ENCODE results near the gene SRR. TPM values are rescaled to one million over a fixed set of nuclear protein-coding genes. Genes with fewer than 3 reads are reported as not detected.

SRR gene
- total RNA-seq, 1 experiment from 2014 or later, result 37.9 TPM

GRCh38 chr17:2369039-2369438 lies 65.3 kb downstream of the SRR start:
- H3K27ac ChIP-seq (ENCODE audit: low read depth, low read length, poor library complexity, severe bottlenecking), result peak overlapping the region; percentile 1
- no peak for TF ChIP-seq EZH2 (IDR thresholded peaks at IDR 0.05; ENCODE audit: borderline replicate concordance, low read depth, low read length, poor library complexity, severe bottlenecking)
- TF ChIP-seq CTCF (conservative IDR thresholded peaks at IDR 0.05; ENCODE audit: low read depth, low read length), result no peak
- H3K4me3 ChIP-seq (ENCODE audit: low read depth, low read length, poor library complexity, severe bottlenecking), result no peak overlapping the region
- intact Hi-C loops (cut with micrococcal nuclease; ENCODE audit: unreplicated experiment), result no loop called here
- H3K4me1 ChIP-seq (ENCODE audit: insufficient read depth, low read length, poor library complexity, severe bottlenecking), result peaks cover 5% of the 10 kb centered on the region
- BruUV-seq (replicated peaks), result no TSS peak
- DNase-seq (ENCODE audit: low spot score), result no peak
- peaks cover 11% of the 10 kb centered on the region for H3K36me3 ChIP-seq (ENCODE audit: insufficient read depth, low read length, poor library complexity, severe bottlenecking)
- no peaks in the 10 kb centered on the region for H3K27me3 ChIP-seq (replicated peaks; ENCODE audit: insufficient read depth, low read depth, low read length, poor library complexity)
- H3K9me3 ChIP-seq (ENCODE audit: low read depth, low read length, poor library complexity, severe bottlenecking), result no peaks in the 10 kb centered on the region
- CTCF ChIA-PET, result interaction anchor here (0.6 to 1.5 kb wide), 2 partner anchors 13 to 20 kb away, joined by 3 to 4 read pairs; no protein-coding TSS in a partner anchor
- POLR2A ChIA-PET (ENCODE audit: low non-redundant PET), result interaction anchor here (0.6 to 0.9 kb wide), 2 partner anchors 13 to 59 kb away, joined by 3 read pairs; no protein-coding TSS in a partner anchor

DNA sequence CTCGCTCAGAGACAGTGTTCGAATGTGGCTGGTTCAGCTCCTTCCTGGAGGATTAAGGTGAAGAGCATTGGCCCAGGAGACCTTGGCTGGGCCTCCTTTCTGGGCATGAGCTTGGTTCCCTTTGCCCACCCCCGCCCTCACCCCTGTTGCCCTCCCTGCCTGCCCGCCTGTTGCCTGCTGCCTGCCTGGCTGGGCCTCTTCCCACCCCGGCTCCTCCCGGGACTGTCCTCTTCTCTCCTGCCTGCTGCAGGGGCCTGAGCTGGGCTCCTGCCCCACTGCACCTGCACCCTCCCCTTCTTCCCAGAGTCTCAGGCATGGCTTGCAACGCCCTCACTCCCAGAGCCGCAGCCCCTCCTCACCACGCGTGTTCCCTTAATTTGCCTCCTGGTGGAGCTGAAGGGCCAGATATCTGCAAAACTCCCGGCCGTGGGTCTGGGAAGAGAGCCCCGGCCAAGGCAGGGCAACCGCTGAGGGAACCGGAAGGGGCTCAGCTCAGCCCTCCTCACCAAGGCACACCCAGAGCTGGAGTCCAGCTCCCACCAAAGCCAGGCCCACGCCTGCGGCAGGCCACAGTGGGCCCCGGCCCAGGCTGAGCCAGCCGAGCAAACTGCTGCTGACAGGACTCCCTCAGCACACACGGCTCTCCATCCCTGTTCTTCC lies 65.9 kb downstream of the SRR start:
- CTCF ChIA-PET, result interaction anchor here (0.6 to 1.5 kb wide), 2 partner anchors 13 to 21 kb away, joined by 3 to 4 read pairs; no protein-coding TSS in a partner anchor
- BruUV-seq (replicated peaks), result no TSS peak
- H3K27me3 ChIP-seq (replicated peaks; ENCODE audit: insufficient read depth, low read depth, low read length, poor library complexity), result no peaks in the 10 kb centered on the region
- H3K4me3 ChIP-seq (ENCODE audit: low read depth, low read length, poor library complexity, severe bottlenecking), result no peak overlapping the region
- POLR2A ChIA-PET (ENCODE audit: low non-redundant PET), result interaction anchor here (0.7 to 0.9 kb wide), 2 partner anchors 13 to 503 kb away, joined by 3 to 4 read pairs; no protein-coding TSS in a partner anchor
- DNase-seq (ENCODE audit: low spot score), result peak; percentile 48
- no peak overlapping the region for H3K27ac ChIP-seq (ENCODE audit: low read depth, low read length, poor library complexity, severe bottlenecking)
- peak; percentile 29; the same call in 1 of the 2 replicates for TF ChIP-seq CTCF (conservative IDR thresholded peaks at IDR 0.05; ENCODE audit: low read depth, low read length)
- TF ChIP-seq EZH2 (IDR thresholded peaks at IDR 0.05; ENCODE audit: borderline replicate concordance, low read depth, low read length, poor library complexity, severe bottlenecking), result no peak
- peaks cover 5% of the 10 kb centered on the region for H3K4me1 ChIP-seq (ENCODE audit: insufficient read depth, low read length, poor library complexity, severe bottlenecking)
- no peaks in the 10 kb centered on the region for H3K9me3 ChIP-seq (ENCODE audit: low read depth, low read length, poor library complexity, severe bottlenecking)
- peaks cover 10% of the 10 kb centered on the region for H3K36me3 ChIP-seq (ENCODE audit: insufficient read depth, low read length, poor library complexity, severe bottlenecking)
- intact Hi-C loops (cut with micrococcal nuclease; ENCODE audit: unreplicated experiment), result no loop called here

DNA sequence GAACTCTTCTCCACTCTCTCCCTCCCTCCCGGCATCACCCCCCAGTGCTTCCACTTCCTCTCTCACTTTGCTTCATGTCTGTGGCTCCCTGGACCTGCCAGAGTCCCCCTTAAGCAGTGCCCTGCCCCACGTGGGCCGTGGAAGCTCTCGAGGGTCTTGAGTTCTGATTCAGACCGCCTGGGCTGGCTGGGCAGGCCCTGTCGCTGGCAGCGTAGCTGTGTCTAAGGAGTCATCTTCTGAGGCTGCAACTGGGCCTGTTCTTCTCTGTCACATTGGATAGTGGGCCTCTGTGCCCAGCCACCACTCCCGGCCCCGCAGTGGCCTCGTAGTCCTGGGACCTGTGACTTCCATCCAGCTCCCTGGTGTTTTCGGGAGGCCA lies 66.5 kb downstream of the SRR start:
- intact Hi-C loops (cut with micrococcal nuclease; ENCODE audit: unreplicated experiment), result no loop called here
- no peaks in the 10 kb centered on the region for H3K9me3 ChIP-seq (ENCODE audit: low read depth, low read length, poor library complexity, severe bottlenecking)
- H3K4me3 ChIP-seq (ENCODE audit: low read depth, low read length, poor library complexity, severe bottlenecking), result no peak overlapping the region
- H3K27me3 ChIP-seq (replicated peaks; ENCODE audit: insufficient read depth, low read depth, low read length, poor library complexity), result no peaks in the 10 kb centered on the region
- no peak overlapping the region for H3K27ac ChIP-seq (ENCODE audit: low read depth, low read length, poor library complexity, severe bottlenecking)
- CTCF ChIA-PET, result interaction anchor here (1.5 kb wide), 1 partner anchor 12 kb away, joined by 4 read pairs; no protein-coding TSS in a partner anchor
- H3K4me1 ChIP-seq (ENCODE audit: insufficient read depth, low read length, poor library complexity, severe bottlenecking), result peaks cover 5% of the 10 kb centered on the region
- no peak for TF ChIP-seq CTCF (conservative IDR thresholded peaks at IDR 0.05; ENCODE audit: low read depth, low read length)
- no peak for TF ChIP-seq EZH2 (IDR thresholded peaks at IDR 0.05; ENCODE audit: borderline replicate concordance, low read depth, low read length, poor library complexity, severe bottlenecking)
- POLR2A ChIA-PET (ENCODE audit: low non-redundant PET), result interaction anchor here (0.7 kb wide), 1 partner anchor 502 kb away, joined by 4 read pairs; no protein-coding TSS in a partner anchor
- BruUV-seq (replicated peaks), result no TSS peak
- no peak for DNase-seq (ENCODE audit: low spot score)
- H3K36me3 ChIP-seq (ENCODE audit: insufficient read depth, low read length, poor library complexity, severe bottlenecking), result peaks cover 13% of the 10 kb centered on the region

Measured in A673 (cell line).